GM20431 (cell line): ENCODE results near the gene PCDHGA9.
"Not testable (repeated sequence)": the region's sequence is repeated elsewhere in the genome, so short reads cannot be mapped to it uniquely, and the experiment has no call there.

Experiments used
- in situ Hi-C: fragments of 300-500 bp; cut with MseI, MboI; formaldehyde crosslinking; loops from one replicate; pipeline ENCODE4 v1.15.0; 2020; ENCODE audit warnings: low sequenced_read_pairs; ENCODE audit not compliant: unreplicated experiment

PCDHGA9 gene

DNA sequence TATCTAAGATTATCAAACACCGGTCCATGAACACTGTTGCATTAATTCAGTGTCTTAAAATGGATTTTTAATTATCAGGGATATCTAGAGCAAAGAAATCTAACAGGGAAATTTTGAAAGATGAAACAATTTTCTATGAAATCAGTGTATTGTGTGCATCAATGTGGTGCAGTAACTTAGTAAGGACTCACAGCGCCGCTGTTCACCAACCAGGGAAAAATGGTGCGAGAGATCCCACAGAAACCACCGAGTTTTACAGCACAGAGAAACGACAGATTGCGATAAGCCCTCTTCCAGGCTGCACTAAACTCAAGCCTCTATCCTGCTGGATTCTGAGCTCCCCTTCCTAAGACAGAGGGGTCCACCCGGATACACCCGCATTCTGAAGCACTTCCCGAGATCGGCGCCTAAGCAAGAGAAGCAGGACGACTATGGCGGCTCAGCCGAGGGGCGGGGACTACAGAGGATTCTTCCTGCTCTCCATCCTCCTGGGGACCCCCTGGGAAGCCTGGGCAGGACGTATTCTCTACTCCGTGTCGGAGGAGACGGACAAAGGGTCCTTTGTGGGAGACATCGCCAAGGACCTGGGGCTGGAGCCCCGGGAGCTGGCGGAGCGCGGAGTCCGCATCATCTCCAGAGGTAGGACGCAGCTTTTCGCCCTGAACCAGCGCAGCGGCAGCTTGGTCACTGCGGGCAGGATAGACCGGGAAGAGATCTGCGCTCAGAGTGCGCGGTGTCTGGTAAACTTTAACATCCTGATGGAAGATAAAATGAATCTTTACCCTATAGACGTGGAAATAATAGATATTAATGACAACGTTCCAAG is 19.9 kb upstream of the PCDHGA9 start, which contains the start of gene PCDHGA7:
PCDHGA7 (plus strand) TSS at position 274 of the 826 bp plus-strand sequence; CDS start at position 432, 158 bp downstream.
- in situ Hi-C loops, result no loop called here

DNA sequence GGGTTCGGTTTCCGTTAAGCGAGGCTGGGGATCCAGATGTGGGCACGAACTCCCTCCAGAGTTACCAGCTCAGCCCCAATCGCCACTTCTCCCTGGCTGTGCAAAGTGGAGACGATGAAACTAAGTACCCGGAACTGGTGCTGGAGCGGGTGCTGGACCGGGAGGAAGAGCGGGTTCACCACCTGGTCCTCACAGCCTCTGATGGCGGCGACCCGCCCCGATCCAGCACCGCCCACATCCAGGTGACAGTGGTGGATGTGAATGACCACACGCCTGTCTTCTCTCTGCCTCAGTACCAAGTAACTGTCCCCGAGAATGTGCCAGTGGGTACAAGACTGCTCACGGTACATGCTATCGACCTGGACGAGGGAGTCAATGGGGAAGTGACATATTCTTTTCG is 19.2 kb upstream of the PCDHGA9 start:
- in situ Hi-C loops, result no loop called here

DNA sequence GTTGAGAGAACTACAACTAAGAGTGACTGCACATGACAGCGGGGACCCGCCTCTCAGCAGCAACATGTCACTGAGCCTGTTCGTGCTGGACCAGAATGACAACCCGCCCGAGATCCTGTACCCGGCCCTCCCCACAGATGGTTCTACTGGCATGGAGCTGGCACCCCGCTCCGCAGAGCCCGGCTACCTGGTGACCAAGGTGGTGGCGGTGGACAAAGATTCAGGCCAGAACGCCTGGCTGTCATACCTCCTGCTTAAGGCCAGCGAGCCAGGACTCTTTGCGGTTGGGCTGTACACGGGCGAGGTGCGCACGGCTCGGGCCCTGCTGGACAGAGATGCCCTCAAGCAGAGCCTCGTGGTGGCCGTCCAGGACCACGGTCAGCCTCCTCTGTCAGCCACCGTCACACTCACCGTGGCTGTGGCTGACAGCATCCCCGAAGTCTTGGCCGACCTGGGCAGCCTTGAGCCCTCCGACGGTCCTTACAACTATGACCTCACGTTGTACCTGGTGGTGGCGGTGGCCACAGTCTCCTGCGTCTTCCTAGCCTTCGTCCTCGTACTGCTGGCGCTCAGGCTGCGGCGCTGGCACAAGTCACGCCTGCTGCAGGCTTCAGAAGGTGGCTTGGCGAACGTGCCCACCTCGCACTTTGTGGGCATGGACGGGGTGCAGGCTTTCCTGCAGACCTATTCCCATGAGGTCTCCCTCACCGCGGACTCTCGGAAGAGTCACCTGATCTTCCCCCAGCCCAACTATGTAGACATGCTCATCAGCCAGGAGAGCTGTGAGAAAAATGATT is 17.9 kb upstream of the PCDHGA9 start:
- in situ Hi-C loops, result no loop called here

DNA sequence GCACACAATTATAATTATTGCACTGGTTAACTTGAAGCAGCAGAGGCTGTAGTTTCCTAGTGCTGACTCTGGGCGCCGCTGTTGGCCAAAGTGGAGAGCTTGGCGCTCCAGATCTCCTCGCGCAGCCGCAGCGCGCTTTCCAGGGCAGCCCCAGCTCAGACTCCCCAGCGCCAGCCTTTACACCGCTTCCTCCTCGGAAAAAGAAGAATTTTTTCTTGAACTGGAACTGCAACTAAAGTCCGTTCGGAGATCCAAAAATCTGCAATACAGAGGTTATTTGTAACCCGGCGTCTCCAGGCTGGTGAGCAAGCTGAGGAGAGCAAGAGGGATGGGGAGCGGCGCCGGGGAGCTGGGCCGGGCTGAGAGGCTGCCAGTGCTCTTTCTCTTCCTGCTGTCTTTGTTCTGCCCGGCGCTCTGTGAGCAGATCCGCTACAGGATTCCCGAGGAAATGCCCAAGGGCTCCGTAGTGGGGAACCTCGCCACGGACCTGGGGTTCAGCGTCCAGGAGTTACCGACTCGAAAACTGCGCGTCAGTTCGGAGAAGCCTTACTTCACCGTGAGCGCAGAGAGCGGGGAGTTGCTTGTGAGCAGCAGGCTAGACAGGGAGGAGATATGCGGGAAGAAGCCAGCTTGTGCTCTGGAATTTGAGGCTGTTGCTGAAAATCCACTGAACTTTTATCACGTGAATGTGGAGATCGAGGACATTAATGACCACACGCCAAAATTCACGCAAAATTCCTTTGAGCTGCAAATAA is 14.8 kb upstream of the PCDHGA9 start, which contains the start of gene PCDHGB4:
PCDHGB4 (plus strand) TSS at position 142 of the 755 bp plus-strand sequence; CDS start at position 329, 187 bp downstream.
- in situ Hi-C loops, result not testable (repeated sequence)

DNA sequence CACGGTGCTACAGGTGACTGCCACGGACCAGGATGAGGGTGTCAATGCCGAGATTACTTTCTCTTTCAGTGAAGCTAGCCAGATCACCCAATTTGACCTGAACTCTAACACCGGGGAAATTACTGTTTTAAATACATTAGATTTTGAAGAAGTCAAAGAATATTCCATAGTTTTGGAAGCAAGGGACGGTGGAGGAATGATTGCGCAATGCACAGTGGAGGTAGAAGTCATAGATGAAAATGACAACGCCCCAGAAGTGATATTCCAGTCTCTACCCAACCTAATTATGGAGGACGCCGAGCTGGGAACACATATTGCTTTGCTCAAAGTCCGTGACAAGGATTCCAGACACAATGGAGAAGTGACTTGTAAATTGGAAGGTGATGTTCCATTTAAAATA is 13.9 kb upstream of the PCDHGA9 start:
- in situ Hi-C loops, result no loop called here

DNA sequence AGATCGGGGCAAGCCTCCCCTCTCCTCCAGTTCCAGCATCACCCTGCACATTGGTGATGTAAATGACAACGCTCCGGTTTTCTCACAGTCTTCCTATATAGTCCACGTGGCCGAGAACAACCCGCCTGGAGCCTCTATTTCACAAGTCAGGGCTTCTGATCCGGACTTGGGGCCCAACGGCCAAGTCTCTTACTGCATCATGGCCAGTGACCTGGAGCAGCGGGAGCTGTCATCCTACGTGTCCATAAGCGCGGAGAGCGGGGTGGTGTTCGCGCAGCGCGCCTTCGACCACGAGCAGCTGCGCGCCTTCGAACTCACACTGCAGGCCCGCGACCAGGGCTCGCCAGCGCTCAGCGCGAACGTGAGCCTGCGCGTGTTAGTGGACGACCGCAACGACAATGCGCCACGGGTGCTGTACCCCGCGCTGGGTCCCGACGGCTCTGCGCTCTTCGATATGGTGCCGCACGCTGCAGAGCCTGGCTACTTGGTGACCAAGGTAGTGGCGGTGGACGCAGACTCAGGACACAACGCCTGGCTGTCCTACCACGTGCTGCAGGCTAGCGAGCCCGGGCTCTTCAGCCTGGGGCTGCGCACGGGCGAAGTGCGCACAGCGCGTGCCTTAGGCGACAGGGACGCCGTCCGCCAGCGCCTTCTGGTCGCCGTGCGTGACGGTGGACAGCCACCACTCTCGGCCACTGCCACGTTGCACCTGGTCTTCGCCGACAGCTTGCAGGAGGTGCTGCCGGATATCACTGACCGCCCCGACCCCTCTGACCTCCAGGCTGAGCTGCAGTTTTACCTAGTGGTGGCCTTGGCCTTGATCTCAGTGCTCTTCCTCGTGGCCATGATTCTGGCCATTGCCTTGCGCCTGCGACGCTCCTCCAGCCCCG is 13.2 kb upstream of the PCDHGA9 start:
- in situ Hi-C loops, result no loop called here

DNA sequence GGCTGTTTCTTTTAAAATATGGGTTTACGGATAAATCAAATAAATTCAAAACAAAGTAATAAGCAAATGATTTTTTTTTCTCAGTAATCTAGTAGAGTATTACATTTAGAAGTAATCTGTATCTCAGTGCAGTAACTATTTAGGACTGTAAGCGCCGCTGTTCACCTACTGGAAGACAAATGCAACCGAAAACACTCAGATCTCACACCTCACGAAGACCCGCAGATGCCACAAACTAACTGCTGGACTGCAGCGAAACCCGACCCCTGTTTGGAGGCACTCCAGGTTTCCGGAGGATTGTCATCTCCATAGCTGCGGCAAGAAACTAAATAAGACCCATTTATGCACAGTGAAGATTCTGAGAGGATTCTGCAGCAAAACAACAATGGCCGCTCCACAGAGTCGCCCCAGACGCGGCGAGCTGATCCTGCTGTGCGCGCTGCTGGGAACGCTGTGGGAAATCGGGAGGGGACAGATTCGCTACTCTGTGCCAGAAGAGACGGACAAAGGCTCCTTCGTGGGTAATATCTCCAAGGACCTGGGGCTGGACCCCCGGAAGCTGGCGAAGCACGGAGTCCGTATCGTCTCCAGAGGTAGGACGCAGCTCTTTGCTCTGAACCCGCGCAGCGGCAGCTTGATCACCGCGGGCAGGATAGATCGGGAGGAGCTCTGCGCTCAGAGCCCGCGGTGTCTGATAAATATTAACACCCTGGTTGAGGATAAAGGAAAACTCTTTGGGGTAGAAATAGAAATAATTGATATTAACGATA is 10.0 kb upstream of the PCDHGA9 start, which contains the start of gene PCDHGA8:
PCDHGA8 (plus strand) TSS at position 205 of the 770 bp plus-strand sequence; CDS start at position 386, 181 bp downstream.
- in situ Hi-C loops, result no loop called here

DNA sequence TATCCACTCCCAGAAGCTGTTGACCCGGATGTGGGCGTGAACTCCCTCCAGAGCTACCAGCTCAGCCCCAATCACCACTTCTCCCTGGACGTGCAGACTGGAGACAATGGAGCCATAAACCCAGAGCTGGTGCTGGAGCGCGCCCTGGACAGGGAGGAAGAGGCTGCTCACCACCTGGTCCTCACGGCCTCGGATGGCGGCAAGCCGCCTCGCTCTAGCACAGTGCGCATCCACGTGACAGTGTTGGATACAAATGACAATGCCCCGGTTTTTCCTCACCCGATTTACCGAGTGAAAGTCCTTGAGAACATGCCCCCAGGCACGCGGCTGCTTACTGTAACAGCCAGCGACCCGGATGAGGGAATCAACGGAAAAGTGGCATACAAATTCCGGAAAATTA is 9.3 kb upstream of the PCDHGA9 start:
- in situ Hi-C loops, result no loop called here

DNA sequence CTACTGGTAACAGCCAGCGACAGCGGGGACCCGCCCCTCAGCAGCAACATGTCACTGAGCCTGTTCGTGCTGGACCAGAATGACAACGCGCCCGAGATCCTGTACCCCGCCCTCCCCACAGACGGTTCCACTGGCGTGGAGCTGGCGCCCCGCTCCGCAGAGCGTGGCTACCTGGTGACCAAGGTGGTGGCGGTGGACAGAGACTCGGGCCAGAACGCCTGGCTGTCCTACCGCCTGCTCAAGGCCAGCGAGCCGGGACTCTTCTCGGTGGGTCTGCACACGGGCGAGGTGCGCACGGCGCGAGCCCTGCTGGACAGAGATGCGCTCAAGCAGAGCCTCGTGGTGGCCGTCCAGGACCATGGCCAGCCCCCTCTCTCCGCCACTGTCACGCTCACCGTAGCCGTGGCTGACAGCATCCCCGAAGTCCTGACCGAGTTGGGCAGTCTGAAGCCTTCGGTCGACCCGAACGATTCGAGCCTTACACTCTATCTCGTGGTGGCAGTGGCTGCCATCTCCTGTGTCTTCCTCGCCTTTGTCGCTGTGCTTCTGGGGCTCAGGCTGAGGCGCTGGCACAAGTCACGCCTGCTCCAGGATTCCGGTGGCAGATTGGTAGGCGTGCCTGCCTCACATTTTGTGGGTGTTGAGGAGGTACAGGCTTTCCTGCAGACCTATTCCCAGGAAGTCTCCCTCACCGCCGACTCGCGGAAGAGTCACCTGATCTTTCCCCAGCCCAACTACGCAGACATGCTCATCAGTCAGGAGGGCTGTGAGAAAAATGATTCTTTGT is 8.0 kb upstream of the PCDHGA9 start:
- in situ Hi-C loops, result not testable (repeated sequence)

DNA sequence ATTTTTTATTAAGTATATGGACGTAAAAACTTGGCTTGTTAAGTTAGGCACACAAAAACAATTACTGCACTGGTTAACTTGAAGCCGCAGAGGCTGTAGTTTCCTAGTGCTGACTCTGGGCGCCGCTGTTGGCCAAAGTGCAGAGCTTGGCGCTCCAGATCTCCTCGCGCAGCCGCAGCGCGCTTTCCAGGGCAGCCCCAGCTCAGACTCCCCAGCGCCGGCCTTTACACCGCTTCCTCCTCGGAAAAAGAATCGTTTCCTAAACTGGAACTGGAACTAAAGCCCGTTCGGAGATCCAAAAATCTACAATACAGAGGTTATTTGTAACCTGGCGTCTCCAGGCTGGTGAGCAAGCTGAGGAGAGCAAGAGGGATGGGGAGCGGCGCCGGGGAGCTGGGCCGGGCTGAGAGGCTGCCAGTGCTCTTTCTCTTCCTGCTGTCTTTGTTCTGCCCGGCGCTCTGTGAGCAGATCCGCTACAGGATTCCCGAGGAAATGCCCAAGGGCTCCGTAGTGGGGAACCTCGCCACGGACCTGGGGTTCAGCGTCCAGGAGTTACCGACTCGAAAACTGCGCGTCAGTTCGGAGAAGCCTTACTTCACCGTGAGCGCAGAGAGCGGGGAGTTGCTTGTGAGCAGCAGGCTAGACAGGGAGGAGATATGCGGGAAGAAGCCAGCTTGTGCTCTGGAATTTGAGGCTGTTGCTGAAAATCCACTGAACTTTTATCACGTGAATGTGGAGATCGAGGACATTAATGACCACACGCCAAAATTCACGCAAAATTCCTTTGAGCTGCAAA is 4.6 kb upstream of the PCDHGA9 start, which contains the start of gene PCDHGB5:
PCDHGB5 (plus strand) TSS at position 192 of the 796 bp plus-strand sequence; CDS start at position 373, 181 bp downstream.
- in situ Hi-C loops, result not testable (repeated sequence)

DNA sequence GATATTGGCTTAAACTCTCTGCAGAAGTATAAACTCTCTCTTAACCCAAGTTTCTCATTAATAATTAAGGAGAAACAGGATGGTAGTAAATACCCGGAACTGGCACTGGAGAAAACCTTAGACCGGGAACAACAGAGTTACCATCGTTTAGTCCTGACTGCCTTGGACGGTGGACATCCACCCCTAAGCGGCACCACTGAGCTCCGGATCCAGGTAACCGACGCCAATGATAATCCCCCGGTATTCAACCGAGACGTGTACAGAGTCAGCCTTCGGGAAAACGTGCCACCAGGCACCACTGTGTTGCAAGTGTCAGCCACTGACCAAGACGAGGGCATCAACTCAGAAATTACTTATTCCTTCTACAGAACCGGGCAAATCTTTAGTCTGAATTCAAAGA is 4.0 kb upstream of the PCDHGA9 start:
- in situ Hi-C loops, result no loop called here

DNA sequence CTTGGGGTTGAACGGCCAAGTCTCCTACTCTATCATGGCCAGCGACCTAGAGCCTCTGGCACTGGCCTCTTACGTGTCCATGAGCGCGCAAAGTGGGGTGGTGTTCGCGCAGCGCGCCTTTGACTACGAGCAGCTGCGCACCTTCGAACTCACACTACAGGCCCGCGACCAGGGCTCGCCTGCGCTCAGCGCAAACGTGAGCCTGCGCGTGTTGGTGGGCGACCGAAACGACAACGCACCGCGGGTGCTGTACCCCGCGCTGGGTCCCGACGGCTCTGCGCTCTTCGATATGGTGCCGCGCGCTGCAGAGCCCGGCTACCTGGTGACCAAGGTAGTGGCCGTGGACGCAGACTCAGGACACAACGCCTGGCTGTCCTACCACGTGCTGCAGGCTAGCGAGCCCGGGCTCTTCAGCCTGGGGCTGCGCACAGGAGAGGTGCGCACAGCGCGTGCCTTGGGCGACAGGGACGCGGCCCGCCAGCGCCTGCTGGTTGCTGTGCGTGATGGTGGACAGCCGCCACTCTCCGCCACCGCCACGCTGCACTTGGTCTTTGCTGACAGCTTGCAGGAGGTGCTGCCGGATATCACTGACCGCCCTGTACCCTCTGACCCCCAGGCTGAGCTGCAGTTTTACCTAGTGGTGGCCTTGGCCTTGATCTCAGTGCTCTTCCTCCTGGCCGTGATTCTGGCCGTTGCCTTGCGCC is 2.9 kb upstream of the PCDHGA9 start:
- in situ Hi-C loops, result no loop called here

DNA sequence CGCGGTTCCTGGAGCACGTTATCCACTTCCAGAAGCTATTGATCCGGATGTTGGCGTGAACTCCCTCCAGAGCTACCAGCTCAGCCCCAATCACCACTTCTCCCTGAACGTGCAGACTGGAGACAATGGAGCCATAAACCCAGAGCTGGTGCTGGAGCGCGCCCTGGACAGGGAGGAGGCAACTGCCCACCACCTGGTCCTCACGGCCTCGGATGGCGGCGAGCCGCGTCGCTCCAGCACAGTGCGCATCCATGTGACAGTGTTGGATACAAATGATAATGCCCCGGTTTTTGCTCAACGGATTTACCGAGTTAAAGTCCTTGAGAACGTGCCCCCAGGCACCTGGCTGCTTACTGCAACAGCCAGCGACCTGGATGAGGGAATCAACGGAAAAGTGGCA is 809 bp downstream of the PCDHGA9 start:
- in situ Hi-C loops, result no loop called here

DNA sequence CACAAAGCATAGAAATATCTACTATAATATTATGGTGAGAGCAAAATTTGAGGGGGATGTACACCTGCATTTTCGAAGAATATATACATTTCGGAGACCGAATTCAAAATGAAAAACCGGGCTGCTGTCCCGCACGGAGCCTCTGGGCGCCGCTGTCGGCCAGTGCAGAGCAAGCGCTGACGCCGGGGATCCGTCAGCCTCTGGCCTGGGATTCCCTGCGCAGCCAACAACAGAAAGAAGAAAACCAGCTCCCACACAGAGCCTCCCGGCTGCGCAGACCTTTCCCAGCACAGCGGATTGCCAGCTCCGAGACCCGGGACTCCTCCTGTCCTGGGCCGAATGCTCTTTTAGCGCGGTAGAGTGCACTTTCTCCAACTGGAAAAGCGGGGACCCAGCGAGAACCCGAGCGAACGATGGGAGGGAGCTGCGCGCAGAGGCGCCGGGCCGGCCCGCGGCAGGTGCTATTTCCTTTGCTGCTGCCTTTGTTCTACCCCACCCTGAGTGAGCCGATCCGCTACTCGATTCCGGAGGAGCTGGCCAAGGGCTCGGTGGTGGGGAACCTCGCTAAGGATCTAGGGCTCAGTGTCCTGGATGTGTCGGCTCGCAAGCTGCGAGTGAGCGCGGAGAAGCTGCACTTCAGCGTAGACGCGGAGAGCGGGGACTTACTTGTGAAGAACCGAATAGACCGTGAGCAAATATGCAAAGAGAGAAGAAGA is 5.4 kb downstream of the PCDHGA9 start, which contains the start of gene PCDHGB6:
PCDHGB6 (plus strand) TSS at position 232 of the 716 bp plus-strand sequence; CDS start at position 414, 182 bp downstream.
- in situ Hi-C loops, result not testable (repeated sequence)

DNA sequence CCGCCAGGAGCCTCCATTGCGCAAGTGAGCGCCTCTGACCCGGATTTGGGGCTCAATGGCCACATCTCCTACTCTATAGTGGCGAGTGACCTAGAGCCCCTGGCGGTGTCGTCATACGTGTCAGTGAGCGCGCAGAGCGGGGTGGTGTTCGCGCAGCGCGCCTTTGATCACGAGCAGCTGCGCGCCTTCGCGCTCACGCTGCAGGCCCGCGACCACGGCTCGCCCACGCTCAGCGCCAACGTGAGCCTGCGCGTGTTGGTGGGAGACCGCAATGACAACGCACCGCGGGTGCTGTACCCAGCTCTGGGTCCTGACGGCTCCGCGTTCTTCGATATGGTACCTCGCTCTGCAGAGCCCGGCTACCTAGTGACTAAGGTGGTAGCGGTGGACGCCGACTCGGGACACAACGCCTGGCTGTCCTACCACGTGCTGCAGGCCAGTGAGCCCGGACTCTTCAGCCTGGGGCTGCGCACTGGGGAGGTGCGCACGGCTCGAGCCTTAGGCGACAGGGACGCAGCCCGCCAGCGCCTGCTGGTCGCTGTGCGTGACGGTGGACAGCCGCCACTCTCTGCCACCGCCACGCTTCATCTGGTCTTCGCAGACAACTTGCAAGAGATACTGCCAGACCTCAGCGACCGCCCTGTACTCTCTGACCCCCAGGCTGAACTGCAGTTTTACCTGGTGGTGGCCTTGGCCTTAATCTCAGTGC is 7.2 kb downstream of the PCDHGA9 start:
- in situ Hi-C loops, result loop anchor here (10.0 kb wide), 1 partner anchor 155 kb away; no protein-coding TSS in a partner anchor
